ENCODE data around the gene CLDN22.

The CLDN22 gene

DNA sequence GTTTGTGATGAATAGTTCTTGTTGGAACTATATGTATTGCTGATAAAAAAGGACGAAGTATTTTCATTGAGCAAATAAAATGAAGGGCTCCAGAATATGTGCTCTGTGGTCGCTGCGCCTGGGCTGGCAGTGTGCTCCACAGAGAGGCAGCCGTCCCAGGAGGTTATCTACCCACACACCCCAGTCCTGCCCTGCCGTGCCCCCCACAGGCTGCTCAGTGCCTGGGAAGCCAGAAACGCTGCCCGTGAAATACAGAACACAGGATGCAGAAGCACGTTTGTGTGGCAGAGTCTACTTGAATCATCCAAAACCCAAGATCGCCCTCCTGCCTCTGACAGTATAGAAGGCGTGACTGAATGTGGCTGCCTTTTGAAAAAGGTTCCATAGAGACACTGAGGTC is 1.4 kb downstream of the CLDN22 start:
- DNase-seq: no peak

- DNase-seq: no peak
These were observed 5.3 kb downstream of the CLDN22 start for GRCh38 chr4:183314806-183315205.

GRCh38 chr4:183314336-183314735 is 5.7 kb downstream of the CLDN22 start:
- DNase-seq: no peak

DNA sequence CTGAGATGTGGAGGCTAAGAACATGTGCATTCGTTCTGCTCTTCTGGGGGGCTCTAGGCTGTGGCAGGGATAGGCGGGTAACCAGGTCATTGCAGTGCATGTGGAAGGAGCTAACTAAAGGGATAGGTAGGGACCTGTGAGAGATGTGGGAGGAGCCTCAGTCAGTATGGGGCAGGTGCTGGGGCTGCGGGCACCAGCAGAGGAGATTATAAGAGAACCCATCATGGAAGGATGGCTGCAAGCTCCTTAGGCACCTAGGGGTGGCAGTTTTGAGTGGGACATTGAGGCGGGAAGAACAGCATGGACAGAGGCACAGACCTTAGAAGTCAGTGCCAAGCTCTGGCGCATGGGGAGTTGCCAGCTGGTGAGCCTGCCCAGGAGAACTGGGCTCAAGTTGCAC is 7.2 kb downstream of the CLDN22 start:
- no peak for DNase-seq

- DNase-seq: no peak
These were observed 13.3 kb downstream of the CLDN22 start for GRCh38 chr4:183306811-183307210.

DNA sequence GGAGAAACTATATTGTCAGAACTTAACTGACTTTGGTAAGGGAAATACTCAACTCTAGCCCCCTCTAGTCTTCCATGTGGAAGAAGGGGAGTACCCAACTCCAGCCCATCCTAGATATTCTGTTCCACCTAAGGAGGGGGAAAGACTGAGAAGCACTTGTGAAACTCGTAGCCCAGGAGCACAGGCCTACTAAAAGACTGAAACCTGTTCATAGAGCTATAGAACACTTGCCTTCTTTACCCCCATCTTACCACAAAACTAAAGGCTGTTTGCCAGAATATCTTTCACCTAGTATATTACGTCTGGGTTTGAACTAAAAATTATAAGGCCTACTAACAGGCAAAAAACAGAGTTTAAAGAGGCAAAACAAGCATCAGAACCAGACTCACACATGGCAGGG is 15.5 kb downstream of the CLDN22 start:
- DNase-seq: no peak

- DNase-seq: no peak
These were observed 16.0 kb downstream of the CLDN22 start for GRCh38 chr4:183304067-183304466.

DNA sequence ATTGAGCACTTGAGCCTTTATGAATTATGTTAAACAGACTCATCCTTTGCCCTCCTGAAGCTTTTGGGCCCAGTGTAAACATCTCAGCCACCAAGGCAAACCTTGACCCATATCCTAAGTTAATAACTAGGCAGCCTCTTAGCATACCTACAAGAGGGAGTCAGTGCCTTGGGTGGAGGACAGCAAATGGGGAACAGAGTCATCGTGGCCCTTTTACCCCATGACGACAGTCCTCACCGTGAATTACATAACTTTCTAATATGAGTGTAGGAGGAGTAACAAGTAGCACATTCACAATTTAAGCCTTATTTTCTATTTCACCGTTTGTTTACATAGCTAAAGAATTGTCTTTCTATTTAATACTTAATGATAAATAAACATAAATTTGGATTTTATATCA is 16.8 kb downstream of the CLDN22 start:
- DNase-seq: no peak

DNA sequence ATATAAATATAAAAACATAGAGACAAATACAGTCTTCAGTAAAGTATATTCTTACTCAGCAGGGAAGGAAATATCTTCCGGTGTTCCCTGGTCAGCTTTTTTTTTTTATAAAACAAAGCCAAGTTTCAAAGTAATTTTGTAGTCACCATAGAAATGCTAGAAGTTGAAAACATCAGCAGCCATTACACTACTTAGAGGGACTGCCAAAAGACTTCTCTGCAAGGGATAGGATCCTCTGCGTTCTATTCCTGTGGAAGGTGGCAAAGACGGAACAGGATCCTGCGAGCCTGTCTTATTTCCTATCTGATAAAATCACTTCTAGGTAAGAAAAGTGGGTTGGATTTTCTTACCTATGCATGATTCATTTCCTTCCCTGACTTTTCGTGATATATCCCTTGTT is 19.4 kb downstream of the CLDN22 start:
- DNase-seq: no peak

- DNase-seq: no peak
These were observed 20.0 kb downstream of the CLDN22 start for GRCh38 chr4:183300070-183300469.

- no peak for DNase-seq
These were observed 20.6 kb downstream of the CLDN22 start for GRCh38 chr4:183299464-183299863.

DNA sequence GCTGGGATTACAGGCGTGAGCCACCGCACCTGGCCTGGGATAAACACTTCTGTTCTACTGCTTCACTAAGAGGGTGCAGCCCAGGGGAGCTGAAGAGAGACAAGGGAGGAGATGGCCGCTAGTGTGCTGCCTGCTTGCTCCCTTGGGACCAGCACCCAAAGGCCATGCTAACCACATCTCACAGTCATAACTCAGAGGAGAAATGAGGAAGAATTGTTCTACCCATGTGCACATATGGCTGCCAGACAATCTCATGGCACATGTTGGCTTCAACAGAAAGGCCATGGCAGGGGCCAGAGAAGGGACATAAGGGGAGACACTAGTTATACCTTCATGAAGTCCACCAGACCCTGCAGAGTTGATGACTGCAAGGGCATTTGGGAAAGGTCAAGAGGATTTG is 22.4 kb downstream of the CLDN22 start:
- no peak for DNase-seq

DNA sequence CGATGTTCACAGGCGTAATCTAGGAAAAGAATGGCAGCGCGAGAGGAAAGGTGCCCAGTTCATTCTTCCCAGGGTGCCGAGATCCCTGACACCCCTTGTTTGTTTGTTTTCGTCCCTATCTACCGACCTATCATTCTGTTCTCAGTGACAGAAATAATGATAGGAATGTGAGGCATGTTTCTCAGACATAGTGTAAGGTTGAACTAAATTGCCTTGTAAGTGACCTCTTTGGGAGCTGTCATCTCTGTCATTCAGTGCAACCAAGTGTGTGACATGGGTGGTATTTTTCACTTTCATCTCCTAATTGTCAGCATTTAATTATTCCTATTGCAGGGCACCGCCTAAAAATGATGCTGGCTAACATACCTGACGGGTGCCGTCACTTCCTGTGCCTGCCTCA is 24.4 kb downstream of the CLDN22 start:
- no peak for DNase-seq

GRCh38 chr4:183291070-183291469 is 29.0 kb downstream of the CLDN22 start:
- DNase-seq: no peak

GRCh38 chr4:183289688-183290087 is 30.4 kb downstream of the CLDN22 start:
- no peak for DNase-seq

GRCh38 chr4:183288955-183289354 is 31.1 kb downstream of the CLDN22 start:
- DNase-seq: no peak

- no peak for DNase-seq
These were observed 32.4 kb downstream of the CLDN22 start for GRCh38 chr4:183287677-183288076.

- DNase-seq: no peak
These were observed 32.8 kb downstream of the CLDN22 start for GRCh38 chr4:183287309-183287659.

DNA sequence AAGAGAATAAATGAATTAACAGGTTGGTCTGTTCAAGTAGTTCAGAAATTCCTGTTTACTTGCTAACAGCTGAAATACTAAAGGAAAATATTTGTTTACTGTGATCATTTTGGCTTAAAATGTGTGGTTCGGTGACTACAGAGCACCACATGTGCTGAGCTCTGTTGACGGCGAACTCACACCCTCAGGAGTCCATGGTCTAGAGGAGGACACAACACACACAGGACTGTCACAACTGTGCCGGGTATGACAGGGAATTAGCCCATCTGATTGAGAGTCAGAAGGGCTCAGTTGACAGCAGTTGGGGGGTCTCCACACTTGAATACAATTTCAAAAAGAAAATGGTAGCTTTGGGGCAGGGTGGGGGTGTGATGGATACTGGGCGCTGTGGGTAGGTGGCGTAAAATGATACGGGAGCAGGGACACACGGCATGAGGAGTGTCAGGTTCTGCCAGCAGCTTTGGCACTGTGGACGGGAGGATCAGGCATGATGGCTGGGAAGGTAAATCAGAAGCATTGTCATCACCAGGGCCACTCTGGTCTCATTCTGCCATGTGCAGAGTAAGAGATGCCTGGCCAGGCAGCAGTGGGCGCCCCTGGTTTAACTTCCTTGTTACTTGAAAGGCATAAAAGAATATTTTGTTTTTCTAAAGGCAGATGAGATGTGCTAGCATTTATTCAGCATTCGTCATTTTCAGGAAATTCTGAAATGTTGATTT is 33.3 kb downstream of the CLDN22 start:
- no peak for DNase-seq

DNA sequence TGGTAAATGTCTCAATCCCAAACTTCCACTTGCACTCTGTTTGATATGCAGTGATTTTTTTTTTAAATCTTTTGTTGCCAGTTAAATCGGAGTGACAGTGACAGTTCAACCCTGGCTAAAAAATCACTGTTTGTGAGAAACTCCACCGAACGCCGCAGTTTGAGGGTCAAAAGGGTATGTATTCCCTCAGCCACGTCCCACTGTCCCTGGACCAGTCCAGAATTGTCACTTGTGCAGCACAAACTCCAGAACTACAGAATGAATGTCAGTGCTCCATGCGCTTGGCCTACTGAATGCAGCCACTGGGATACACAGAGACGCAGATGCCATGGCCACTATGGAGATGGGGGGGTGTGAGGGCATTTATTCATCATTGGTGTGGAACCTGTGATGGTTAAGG is 34.2 kb downstream of the CLDN22 start:
- no peak for DNase-seq

DNA sequence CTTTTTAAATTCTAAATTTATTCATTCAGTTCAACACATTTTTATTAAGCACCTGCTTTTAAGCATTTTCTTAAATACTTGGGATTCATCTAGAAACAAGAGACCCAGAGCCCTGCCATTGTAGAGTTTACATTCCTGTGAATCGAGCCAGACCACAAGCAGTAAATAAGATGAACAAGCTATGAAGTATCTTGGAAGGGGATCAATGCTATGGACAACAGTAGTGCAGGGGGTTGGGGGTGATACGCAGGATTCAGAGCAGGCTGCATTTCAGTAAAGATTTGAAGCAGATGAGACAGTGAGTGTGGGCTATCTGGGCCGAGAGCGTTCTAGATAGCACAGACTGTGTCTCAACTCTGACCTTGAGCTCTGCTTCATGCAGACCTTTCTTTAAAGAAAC is 35.1 kb downstream of the CLDN22 start:
- DNase-seq: no peak

GRCh38 chr4:183284258-183284785 is 35.8 kb downstream of the CLDN22 start:
- DNase-seq: no peak

DNA sequence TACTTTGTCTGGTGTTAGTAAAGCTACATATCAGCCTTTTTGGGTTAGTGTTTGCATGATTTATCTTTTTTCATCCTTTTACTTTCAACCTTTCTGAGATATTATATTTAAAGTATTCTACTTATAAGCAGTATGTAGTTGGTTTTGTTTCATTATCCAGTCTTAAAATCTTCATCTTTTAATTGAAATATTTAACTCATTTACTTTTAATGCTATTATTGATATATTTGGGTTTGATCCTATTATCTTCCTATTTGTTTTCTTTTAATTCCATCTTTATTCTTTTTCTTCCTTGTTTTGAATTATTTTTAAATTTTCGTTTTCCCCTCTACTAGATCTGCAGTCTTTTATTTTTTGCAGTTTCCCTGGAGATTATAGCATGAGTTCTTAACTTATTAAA is 44.0 kb downstream of the CLDN22 start:
- DNase-seq: no peak

- no peak for DNase-seq
These were observed 47.7 kb downstream of the CLDN22 start for GRCh38 chr4:183272384-183272783.

- DNase-seq: no peak
These were observed 51.5 kb downstream of the CLDN22 start for GRCh38 chr4:183268556-183268955.

Data from CD4-positive, alpha-beta T cell treated with Interleukin-12 subunit alpha and Interleukin-12 subunit beta, for 1 hour (primary cell).